ENCODE data around the gene NT5DC4. TPM values are rescaled to one million over a fixed set of nuclear protein-coding genes. Genes with fewer than 3 reads are reported as not detected.

Gene NT5DC4
- total RNA-seq, 1 donor: not detected

- peak; percentile 46 for TF ChIP-seq CTCF (IDR thresholded peaks at IDR 0.05; ENCODE audit: insufficient read depth, low read length)
- H3K4me3 ChIP-seq (ENCODE audit: low read depth, low read length): no peak overlapping the region
- DNase-seq (ENCODE audit: low read depth): peak; percentile 38
Observed at GRCh38 chr2:112690853-112691401, 29.9 kb upstream of the NT5DC4 start.

GRCh38 chr2:112691881-112692281 lies 28.9 kb upstream of the NT5DC4 start:
- H3K4me3 ChIP-seq (ENCODE audit: low read depth, low read length): no peak overlapping the region
- no peak for TF ChIP-seq CTCF (IDR thresholded peaks at IDR 0.05; ENCODE audit: insufficient read depth, low read length)
- peak; percentile 41 for DNase-seq (ENCODE audit: low read depth)

GRCh38 chr2:112692495-112692911 lies 28.3 kb upstream of the NT5DC4 start:
- peak; percentile 87 for DNase-seq (ENCODE audit: low read depth)
- TF ChIP-seq CTCF (IDR thresholded peaks at IDR 0.05; ENCODE audit: insufficient read depth, low read length): no peak
- H3K4me3 ChIP-seq (ENCODE audit: low read depth, low read length): no peak overlapping the region

GRCh38 chr2:112692918-112693317 lies 27.9 kb upstream of the NT5DC4 start:
- TF ChIP-seq CTCF (IDR thresholded peaks at IDR 0.05; ENCODE audit: insufficient read depth, low read length): no peak
- no peak overlapping the region for H3K4me3 ChIP-seq (ENCODE audit: low read depth, low read length)
- DNase-seq (ENCODE audit: low read depth): no peak

GRCh38 chr2:112693596-112693995 lies 27.2 kb upstream of the NT5DC4 start:
- no peak for TF ChIP-seq CTCF (IDR thresholded peaks at IDR 0.05; ENCODE audit: insufficient read depth, low read length)
- no peak for DNase-seq (ENCODE audit: low read depth)

GRCh38 chr2:112694182-112694581 lies 26.6 kb upstream of the NT5DC4 start:
- no peak overlapping the region for H3K4me3 ChIP-seq (ENCODE audit: low read depth, low read length)
- DNase-seq (ENCODE audit: low read depth): no peak

More at GRCh38 chr2:112693596-112693995, 27.2 kb upstream of the NT5DC4 start:
- no peak overlapping the region for H3K4me3 ChIP-seq (ENCODE audit: low read depth, low read length)

More at GRCh38 chr2:112694182-112694581, 26.6 kb upstream of the NT5DC4 start:
- no peak for TF ChIP-seq CTCF (IDR thresholded peaks at IDR 0.05; ENCODE audit: insufficient read depth, low read length)

Data from fibroblast of the aortic adventitia (primary cell).